RPMI8226 (cell line): ENCODE results near the gene EIF3CL.
"Not testable (repeated sequence)": the region's sequence is repeated elsewhere in the genome, so short reads cannot be mapped to it uniquely, and the experiment has no call there.

ENCODE experiments used
- DNase-seq: peaks from one replicate; pipeline ENCODE4 v3.0.0-alpha.2; 2015

The EIF3CL gene

DNA sequence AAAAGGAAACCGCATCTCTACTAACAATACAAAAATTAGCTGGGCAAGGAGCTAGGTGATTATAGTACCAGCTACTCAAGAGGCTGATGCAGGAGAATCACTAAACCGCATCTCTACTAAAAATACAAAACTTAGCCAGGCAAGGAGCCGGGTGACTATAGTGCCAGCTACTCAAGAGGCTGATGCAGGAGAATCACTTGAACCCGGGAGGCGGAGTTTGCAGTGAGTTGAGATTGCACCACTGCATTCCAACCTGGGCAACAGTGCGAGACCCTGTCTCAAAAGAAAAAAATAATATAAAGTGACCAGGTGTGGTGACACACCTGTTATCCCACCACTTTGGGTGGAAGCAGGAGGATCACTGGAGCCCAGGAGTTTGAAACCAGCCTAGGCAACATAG, 65.4 kb downstream of the EIF3CL start:
- DNase-seq = not testable (repeated sequence)

GRCh38 chr16:28336940-28337710, 66.5 kb downstream of the EIF3CL start:
- not testable (repeated sequence) for DNase-seq

DNA sequence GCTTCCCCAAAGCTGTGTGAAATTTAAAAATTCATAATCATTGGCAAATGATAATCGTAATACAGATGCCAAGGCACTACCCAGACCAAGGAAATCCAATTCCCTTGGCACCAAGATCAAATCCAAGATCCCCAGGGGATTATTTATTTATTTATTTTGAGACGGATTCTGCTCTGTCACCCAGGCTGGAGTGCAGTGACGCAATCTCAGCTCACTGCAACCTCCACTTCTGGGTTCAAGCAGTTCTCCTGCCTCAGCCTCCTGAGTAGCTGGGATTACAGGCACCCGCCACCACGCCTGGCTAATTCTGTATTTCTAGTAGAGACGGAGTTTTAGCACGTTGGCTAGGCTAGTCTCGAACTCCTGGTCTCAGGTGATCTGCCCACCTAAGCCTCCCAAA, 68.0 kb downstream of the EIF3CL start:
- not testable (repeated sequence) for DNase-seq

DNA sequence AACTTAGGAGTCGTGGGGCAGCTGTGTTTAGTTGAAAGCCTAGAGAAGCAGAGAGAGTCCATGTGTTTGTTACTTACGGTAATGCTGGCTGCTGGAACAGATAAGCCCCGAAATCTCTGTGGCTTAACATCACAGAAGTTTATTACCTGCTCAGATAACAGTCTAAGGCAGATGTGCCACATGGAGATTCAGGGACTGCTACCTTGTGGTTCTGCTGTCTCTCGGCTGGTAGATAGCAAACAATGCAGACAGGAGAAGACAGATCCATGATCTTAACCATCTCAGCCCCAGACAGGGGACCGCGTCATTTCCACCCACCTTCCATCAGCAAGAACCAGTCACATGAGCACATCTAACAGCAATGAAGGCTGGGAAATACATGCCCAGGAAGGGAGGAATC, 71.0 kb downstream of the EIF3CL start:
- DNase-seq = not testable (repeated sequence)

DNA sequence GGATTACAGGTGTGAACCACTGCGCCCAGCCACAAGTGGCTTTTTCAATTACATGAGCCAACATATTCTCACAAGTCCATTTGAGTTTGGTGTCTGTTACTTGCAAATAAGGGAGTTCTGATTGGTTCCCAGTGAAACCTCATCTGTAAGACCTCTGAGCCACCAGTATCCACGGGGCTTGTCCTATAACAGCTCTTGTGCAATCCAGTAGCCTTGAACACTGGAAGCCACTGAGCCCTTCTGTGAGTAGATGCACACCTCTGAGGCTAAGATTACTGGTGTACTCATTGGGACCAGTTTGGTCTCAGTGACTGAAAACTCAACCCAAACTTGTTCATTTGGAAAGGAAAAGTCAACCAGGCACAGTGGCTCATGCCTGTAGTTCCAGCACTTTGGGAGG, 72.7 kb downstream of the EIF3CL start:
- DNase-seq = not testable (repeated sequence)

DNA sequence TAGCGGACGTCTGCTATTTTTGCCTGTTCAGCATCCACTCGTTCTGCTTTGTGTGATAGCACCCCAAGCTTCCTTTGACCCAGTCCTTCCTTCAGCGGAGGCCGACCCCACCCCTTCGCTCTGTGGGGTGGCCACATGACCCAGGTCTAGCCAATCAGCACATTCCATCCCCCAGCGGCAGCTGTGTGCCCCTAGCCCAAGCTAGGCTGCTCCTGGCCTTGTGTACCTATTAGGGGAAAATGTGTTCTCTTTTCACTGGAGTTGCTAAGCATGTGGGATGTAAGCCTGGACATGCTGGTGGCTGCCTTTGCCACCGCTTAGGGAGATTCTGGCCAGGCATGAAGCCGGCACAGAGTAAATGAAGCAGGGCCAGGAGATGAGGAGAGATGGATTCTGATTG, 73.4 kb downstream of the EIF3CL start:
- not testable (repeated sequence) for DNase-seq
